Measurements from ENCODE around the gene PDSS2. TPM values are rescaled to one million over a fixed set of nuclear protein-coding genes. Genes with fewer than 3 reads are reported as not detected.

PDSS2 gene
- total RNA-seq, 1 experiment from 2014 or later: 12.1 TPM

- Histone ChIP-seq H3K56ac (ENCODE audit: insufficient read length, low read depth, low read length) (no peak overlapping the region), H3K23me2 (ENCODE audit: insufficient read length, low read depth, low read length, poor library complexity, severe bottlenecking) (no peaks in the 10 kb centered on the region), H2BK15ac (ENCODE audit: low read depth, low read length) (no peak overlapping the region), H4K91ac (ENCODE audit: insufficient read length, low read depth, low read length) (no peak overlapping the region), H3K27me3 (ENCODE audit: insufficient read depth, low read length) (no peaks in the 10 kb centered on the region), H3K79me2 (ENCODE audit: insufficient read depth, low read length) (no peaks in the 10 kb centered on the region), H4K8ac (replicated peaks; ENCODE audit: insufficient read length, low read depth, low read length) (no peak overlapping the region), H3K9me3 (ENCODE audit: control insufficient read depth, low read depth, low read length) (no peaks in the 10 kb centered on the region), H2BK12ac (ENCODE audit: insufficient read length, low read depth, low read length) (no peak overlapping the region), H3K4me2 (ENCODE audit: insufficient read depth, insufficient read length, low read length) (no peak overlapping the region), H3K27ac (ENCODE audit: insufficient read length, low read depth, low read length) (no peak overlapping the region), H2AFZ (ENCODE audit: low read length) (no peak overlapping the region), H3T11ph (ENCODE audit: low read length) (no peak overlapping the region), H3K9ac (ENCODE audit: extremely low read depth, insufficient read length, low read length) (no peak overlapping the region), H2BK5ac (ENCODE audit: insufficient read length, low read length) (no peak overlapping the region), H2AK5ac (ENCODE audit: insufficient read length, low read length) (no peak overlapping the region), H3K79me1 (ENCODE audit: insufficient read depth, low read depth, low read length, poor library complexity, severe bottlenecking) (no peaks in the 10 kb centered on the region), H3K4me1 (ENCODE audit: insufficient read depth, low read length) (no peaks in the 10 kb centered on the region), H4K20me1 (ENCODE audit: control insufficient read depth, insufficient read depth, insufficient read length) (no peaks in the 10 kb centered on the region), H3K23ac (ENCODE audit: insufficient read length, low read depth, low read length) (no peak overlapping the region), H4K5ac (ENCODE audit: insufficient read length, low read depth, low read length) (no peak overlapping the region), H3K14ac (ENCODE audit: insufficient read depth, low read length) (no peak overlapping the region), H3K4ac (ENCODE audit: low read depth, low read length) (no peak overlapping the region), H3K18ac (ENCODE audit: insufficient read length, low read depth, low read length) (no peak overlapping the region), H2BK20ac (ENCODE audit: low read depth, low read length, poor library complexity, severe bottlenecking) (no peak overlapping the region), H2BK120ac (ENCODE audit: low read depth, low read length, poor library complexity, severe bottlenecking) (no peak overlapping the region)
- no peak for DNase-seq
- Mint-ChIP-seq H3K27me3 (ENCODE audit: low read depth) (no peaks in the 10 kb centered on the region), H3K4me3 (no peak overlapping the region), H3K36me3 (ENCODE audit: insufficient read depth in 1 of 3, low read depth in 3 of 3) (0 out of 7 replicates have a peak, but pooled peaks cover 0 to 4% (median 0%) of the 10 kb centered on the region in 3 experiments), H3K4me1 (peaks cover 10% of the 10 kb centered on the region in 2 experiments), H3K9me3 (no peaks in the 10 kb centered on the region; a peak in 2 of 5 replicates), H3K27ac (peak overlapping the region in 1 of 3 experiments; percentile 91; a peak in 2 of 7 replicates)
- no peak for TF ChIP-seq CTCF (conservative IDR thresholded peaks at IDR 0.05)
- no CpG with 5 or more reads among the region's 5 CpGs for WGBS (ENCODE audit: extremely low coverage, insufficient read length, low lambda C conversion rate)
Observed at GRCh38 chr6:107304421-107305025, 154.8 kb downstream of the PDSS2 start.
